Neural cell (in vitro differentiated cells): ENCODE measurements around the gene COL4A2. TPM values are rescaled to one million over a fixed set of nuclear protein-coding genes. Genes with fewer than 3 reads are reported as not detected.

Experiments
- H2AFZ ChIP-seq: fragments of 200-600, 300-800 bp; sonication (generic), shearing (Covaris generic); 2 replicates; pipeline ENCODE4 v1.6.0; 2014; ENCODE audit warnings: low read depth, mild to moderate bottlenecking, antibody characterized with exemption, low read length, moderate library complexity
- H3F3A ChIP-seq: fragments of 200-600 bp; shearing (Covaris generic); 2 replicates; pipeline ENCODE4 v1.6.1; 2016; ENCODE audit warnings: mild to moderate bottlenecking, moderate library complexity, mixed read lengths, antibody characterized with exemption, low read length; ENCODE audit not compliant: insufficient read depth, poor library complexity, severe bottlenecking
- H3K27ac ChIP-seq: fragments of 200-600, 300-800 bp; sonication (generic), shearing (Covaris generic); 2 replicates; pipeline ENCODE4 v1.5.1; 2014; ENCODE audit warnings: mild to moderate bottlenecking, low read length, moderate library complexity
- H3K27me3 ChIP-seq: fragments of 300-800, 200-600 bp; sonication (generic), shearing (Covaris generic); 2 replicates; pipeline ENCODE4 v1.6.0; 2014; ENCODE audit warnings: mild to moderate bottlenecking, low read depth, low read length, moderate library complexity; ENCODE audit not compliant: insufficient read depth
- H3K36me3 ChIP-seq: fragments of 300-800, 200-600 bp; sonication (generic), shearing (Covaris generic); 2 replicates; pipeline ENCODE4 v1.5.1; 2014; ENCODE audit warnings: mild to moderate bottlenecking, antibody characterized with exemption, low read length, moderate library complexity; ENCODE audit not compliant: insufficient read depth
- H3K4me2 ChIP-seq: fragments of 300-800, 200-600 bp; sonication (generic), shearing (Covaris generic); 2 replicates; pipeline ENCODE4 v1.6.0; 2014; ENCODE audit warnings: mild to moderate bottlenecking, low read length
- H3K4me3 ChIP-seq: fragments of 300-800, 200-600 bp; sonication (generic), shearing (Covaris generic); 2 replicates; pipeline ENCODE4 v1.5.1; 2014; ENCODE audit warnings: mild to moderate bottlenecking, low read length, moderate library complexity
- H3K79me2 ChIP-seq: fragments of 200-600 bp; shearing (Covaris generic); replicated peaks from 2 replicates; pipeline ENCODE4 v1.6.0; 2014; ENCODE audit warnings: mild to moderate bottlenecking, low read length, moderate library complexity; ENCODE audit not compliant: insufficient read depth
- H3K9ac ChIP-seq: fragments of 300-800, 200-600 bp; sonication (generic), shearing (Covaris generic); 2 replicates; pipeline ENCODE4 v1.6.1; 2016; ENCODE audit warnings: mild to moderate bottlenecking, low read length, mixed read lengths
- H3K9me2 ChIP-seq: fragments of 200-600 bp; shearing (Covaris generic); 2 replicates; pipeline ENCODE4 v1.6.1; 2016; ENCODE audit warnings: mild to moderate bottlenecking, low read length, mixed read lengths; ENCODE audit not compliant: insufficient read depth
- H3K9me3 ChIP-seq: fragments of 200-600, 300-800 bp; sonication (generic), shearing (Covaris generic); 2 replicates; pipeline ENCODE4 v1.6.1; 2016; ENCODE audit warnings: mild to moderate bottlenecking, mixed run types, low read length, moderate library complexity, mixed read lengths
- H4K20me1 ChIP-seq: fragments of 200-600 bp; shearing (Covaris generic); 2 replicates; pipeline ENCODE4 v1.6.1; 2016; ENCODE audit warnings: mild to moderate bottlenecking, mixed run types; ENCODE audit not compliant: insufficient read depth
- EZH2 ChIP-seq: fragments of 200-600, 300-800 bp; shearing (Covaris generic), sonication (generic); IDR thresholded peaks from 2 replicates; pipeline ENCODE4 v1.6.1; 2014; ENCODE audit warnings: antibody characterized with exemption, low read length, borderline replicate concordance, mild to moderate bottlenecking; ENCODE audit not compliant: insufficient read depth, poor library complexity, severe bottlenecking
- POLR2AphosphoS5 ChIP-seq: IDR thresholded peaks from 2 replicates; pipeline ENCODE4 v1.6.1; 2012
- REST ChIP-seq: IDR thresholded peaks from 2 replicates; pipeline ENCODE4 v1.6.1; 2012; ENCODE audit warnings: borderline replicate concordance
- polyA plus RNA-seq: library from polyadenylated mRNA; depleted of rRNA; stranded (reverse); fragments of >200 nt; gene quantifications from 2 replicates; pipeline ENCODE4 v1.2.3, GENCODE V29; 2014
- small RNA-seq, 3 experiments: library from RNA; depleted of rRNA; stranded (forward); fragments of <200 nt; gene quantifications; one replicate each; pipeline ENCODE3, GENCODE V24; 2012

Gene COL4A2
- polyA plus RNA-seq, 1 donor from 2014 or later = 30.8 TPM

- no peak overlapping the region for H3K9ac ChIP-seq
- no peak overlapping the region for H3K27ac ChIP-seq
- H3K4me3 ChIP-seq = peak overlapping the region; percentile 85
- peaks cover 41% of the 10 kb centered on the region for H3K27me3 ChIP-seq
- H3K9me2 ChIP-seq = no peaks in the 10 kb centered on the region
- no peaks in the 10 kb centered on the region for H3K9me3 ChIP-seq
- H3F3A ChIP-seq = no peaks in the 10 kb centered on the region
- TF ChIP-seq REST (no peak), EZH2 (no peak), POLR2AphosphoS5 (no peak)
- no peaks in the 10 kb centered on the region for H3K36me3 ChIP-seq
- H3K4me2 ChIP-seq = no peak overlapping the region
- H2AFZ ChIP-seq = no peak overlapping the region
- no peaks in the 10 kb centered on the region for H4K20me1 ChIP-seq
- H3K79me2 ChIP-seq = no peaks in the 10 kb centered on the region
These were observed 255.0 kb downstream of the COL4A2 start for GRCh38 chr13:110562036-110562597.

Small RNAs within 50 kb of the gene (small RNA-seq; reads per million reads assigned to genes)
- 0 reads per million in 3 experiments for gene MIR8073

Other genes starting within 250 kb of the COL4A2 start
- gene COL4A1, start 127 bp upstream of the COL4A2 start, polyA plus RNA-seq = 13.1 and 13.2 TPM in 2 replicates